Measurements from ENCODE around the gene MYOG.

- TF ChIP-seq CTCF (conservative IDR thresholded peaks at IDR 0.05; ENCODE audit: low read length) = no peak
- TF ChIP-seq EZH2phosphoT487 (IDR thresholded peaks at IDR 0.05; ENCODE audit: borderline replicate concordance, low read depth, low read length) = no peak
These were observed 29.8 kb downstream of the MYOG start for GRCh38 chr1:203056012-203056411.
